ENCODE data around the gene CERS1.

DNA sequence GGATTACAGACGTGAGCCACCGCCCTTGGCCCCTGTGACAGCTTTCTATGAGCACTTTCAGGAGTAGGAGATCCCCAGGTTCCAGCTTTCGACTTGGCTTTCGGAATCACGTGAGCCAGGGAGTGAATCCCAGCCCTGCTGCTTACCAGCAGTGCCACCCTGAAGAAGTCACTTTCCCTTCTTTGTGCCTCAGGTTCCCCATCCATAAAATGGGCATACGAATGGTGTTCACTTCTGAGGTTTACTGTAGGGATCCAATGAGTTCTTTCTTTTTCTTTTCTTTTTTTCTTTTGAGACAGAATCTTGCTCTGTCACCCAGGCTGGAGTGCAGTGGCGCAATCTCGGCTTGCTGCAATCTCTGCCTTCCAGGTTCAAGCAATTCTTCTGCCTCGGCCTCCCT, 49.3 kb upstream of the CERS1 start:
- TF ChIP-seq POLR2A (IDR thresholded peaks at IDR 0.05), result no peak
- TF ChIP-seq, protein P1, sequence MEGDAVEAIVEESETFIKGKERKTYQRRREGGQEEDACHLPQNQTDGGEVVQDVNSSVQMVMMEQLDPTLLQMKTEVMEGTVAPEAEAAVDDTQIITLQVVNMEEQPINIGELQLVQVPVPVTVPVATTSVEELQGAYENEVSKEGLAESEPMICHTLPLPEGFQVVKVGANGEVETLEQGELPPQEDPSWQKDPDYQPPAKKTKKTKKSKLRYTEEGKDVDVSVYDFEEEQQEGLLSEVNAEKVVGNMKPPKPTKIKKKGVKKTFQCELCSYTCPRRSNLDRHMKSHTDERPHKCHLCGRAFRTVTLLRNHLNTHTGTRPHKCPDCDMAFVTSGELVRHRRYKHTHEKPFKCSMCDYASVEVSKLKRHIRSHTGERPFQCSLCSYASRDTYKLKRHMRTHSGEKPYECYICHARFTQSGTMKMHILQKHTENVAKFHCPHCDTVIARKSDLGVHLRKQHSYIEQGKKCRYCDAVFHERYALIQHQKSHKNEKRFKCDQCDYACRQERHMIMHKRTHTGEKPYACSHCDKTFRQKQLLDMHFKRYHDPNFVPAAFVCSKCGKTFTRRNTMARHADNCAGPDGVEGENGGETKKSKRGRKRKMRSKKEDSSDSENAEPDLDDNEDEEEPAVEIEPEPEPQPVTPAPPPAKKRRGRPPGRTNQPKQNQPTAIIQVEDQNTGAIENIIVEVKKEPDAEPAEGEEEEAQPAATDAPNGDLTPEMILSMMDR (IDR thresholded peaks at IDR 0.05), result no peak

Measured in right lobe of liver (tissue), 4 donors.